GM18505 (cell line): ENCODE data around the gene CBX1.
"Not testable (repeated sequence)": the region's sequence is repeated elsewhere in the genome, so short reads cannot be mapped to it uniquely, and the experiment has no call there.

Experiments used
- ATAC-seq: cut with Tn5 transposase; IDR thresholded peaks from one replicate; pipeline ENCODE4 v1.9.1; 2021; ENCODE audit not compliant: unreplicated experiment
- POLR2A ChIP-seq: IDR thresholded peaks from 4 replicates; pipeline ENCODE4 v1.6.1; 2011; ENCODE audit warnings: borderline replicate concordance; ENCODE audit not compliant: insufficient read depth, insufficient read length; ENCODE audit errors: extremely low read depth

Gene CBX1

GRCh38 chr17:48074322-48075081 is 26.8 kb downstream of the CBX1 start:
- no peak for ATAC-seq
- TF ChIP-seq POLR2A: no peak

- ATAC-seq: not testable (repeated sequence)
These were observed 27.6 kb downstream of the CBX1 start for GRCh38 chr17:48073566-48074094.

GRCh38 chr17:48072811-48073210 is 28.5 kb downstream of the CBX1 start:
- ATAC-seq: not testable (repeated sequence)

GRCh38 chr17:48071654-48072053 is 29.6 kb downstream of the CBX1 start:
- TF ChIP-seq POLR2A: no peak
- ATAC-seq: no peak

- no peak for TF ChIP-seq POLR2A
- ATAC-seq: no peak
These were observed 31.1 kb downstream of the CBX1 start for GRCh38 chr17:48070195-48070594.

GRCh38 chr17:48068491-48068961 is 32.8 kb downstream of the CBX1 start:
- no peak for TF ChIP-seq POLR2A
- ATAC-seq: no peak

GRCh38 chr17:48067808-48068207 is 33.5 kb downstream of the CBX1 start:
- not testable (repeated sequence) for ATAC-seq

GRCh38 chr17:48067245-48067644 is 34.0 kb downstream of the CBX1 start:
- no peak for TF ChIP-seq POLR2A
- no peak for ATAC-seq

- no peak for TF ChIP-seq POLR2A
- ATAC-seq: no peak
These were observed 34.6 kb downstream of the CBX1 start for GRCh38 chr17:48066656-48067055.

GRCh38 chr17:48066192-48066591 is 35.1 kb downstream of the CBX1 start:
- no peak for ATAC-seq
- TF ChIP-seq POLR2A: no peak

GRCh38 chr17:48064638-48065037 is 36.6 kb downstream of the CBX1 start:
- TF ChIP-seq POLR2A: no peak
- no peak for ATAC-seq

- no peak for ATAC-seq
- no peak for TF ChIP-seq POLR2A
These were observed 39.0 kb downstream of the CBX1 start for GRCh38 chr17:48062273-48062672.

- no peak for TF ChIP-seq POLR2A
- no peak for ATAC-seq
These were observed 41.0 kb downstream of the CBX1 start for GRCh38 chr17:48060249-48060648.

- ATAC-seq: no peak
- TF ChIP-seq POLR2A: no peak
These were observed 42.1 kb downstream of the CBX1 start for GRCh38 chr17:48059125-48059668.
